ENCODE measurements around the gene RRBP1. TPM values are rescaled to one million over a fixed set of nuclear protein-coding genes. Genes with fewer than 3 reads are reported as not detected.
"Not testable (repeated sequence)": the region's sequence is repeated elsewhere in the genome, so short reads cannot be mapped to it uniquely, and the experiment has no call there.

RRBP1 gene
- total RNA-seq, 4 donors from 2014 or later: 33.7 to 57.7 (median 43.2) TPM

- no peak for TF ChIP-seq CTCF (IDR thresholded peaks at IDR 0.05)
- no peak for TF ChIP-seq POLR2A (IDR thresholded peaks at IDR 0.05)
- intact Hi-C loops (cut with DNase I; ENCODE audit: low total_unique reads): no loop called here
- DNase-seq (ENCODE audit: low spot score in 2 of 2): no peak
- 76 to 81% methylated on average over 21 of the region's 21 CpGs for WGBS, 2 donors
- H3K4me3 ChIP-seq (ENCODE audit: low read depth, poor library complexity, severe bottlenecking): no peak overlapping the region
Measured at GRCh38 chr20:17710379-17711266, 28.6 kb upstream of the RRBP1 start.

- intact Hi-C loops (cut with DNase I; ENCODE audit: low total_unique reads): no loop called here
- H3K4me3 ChIP-seq (ENCODE audit: low read depth, poor library complexity, severe bottlenecking): no peak overlapping the region
- 86 to 90% methylated on average over 12 of the region's 12 CpGs for WGBS, 2 donors
- DNase-seq (ENCODE audit: low spot score in 2 of 2): no peak
- TF ChIP-seq POLR2A (IDR thresholded peaks at IDR 0.05): no peak
- no peak for TF ChIP-seq CTCF (IDR thresholded peaks at IDR 0.05)
Measured at GRCh38 chr20:17709361-17710293, 27.6 kb upstream of the RRBP1 start.

GRCh38 chr20:17708675-17709360 is 26.8 kb upstream of the RRBP1 start:
- DNase-seq (ENCODE audit: low spot score in 2 of 2): no peak

GRCh38 chr20:17707951-17708350 is 25.9 kb upstream of the RRBP1 start:
- DNase-seq (ENCODE audit: low spot score in 2 of 2); H3K4me3 ChIP-seq (ENCODE audit: low read depth, poor library complexity, severe bottlenecking); intact Hi-C loops (cut with DNase I; ENCODE audit: low total_unique reads): not testable (repeated sequence)
- 83 to 86% methylated on average over 3 of the region's 3 CpGs for WGBS, 2 donors

More at GRCh38 chr20:17708675-17709360, 26.8 kb upstream of the RRBP1 start:
- H3K4me3 ChIP-seq (ENCODE audit: low read depth, poor library complexity, severe bottlenecking): no peak overlapping the region
- TF ChIP-seq POLR2A (IDR thresholded peaks at IDR 0.05) (no peak), CTCF (IDR thresholded peaks at IDR 0.05) (no peak)
- WGBS, 2 donors: 95 to 96% methylated on average over 7 of the region's 7 CpGs
- intact Hi-C loops (cut with DNase I; ENCODE audit: low total_unique reads): no loop called here

- intact Hi-C loops (cut with DNase I; ENCODE audit: low total_unique reads): no loop called here
- DNase-seq (ENCODE audit: low spot score in 2 of 2): no peak
- 65 to 91% methylated on average over 3 of the region's 3 CpGs for WGBS, 2 donors
- H3K4me3 ChIP-seq (ENCODE audit: low read depth, poor library complexity, severe bottlenecking): no peak overlapping the region
- TF ChIP-seq POLR2A (IDR thresholded peaks at IDR 0.05): no peak
- TF ChIP-seq CTCF (IDR thresholded peaks at IDR 0.05): no peak
Measured at GRCh38 chr20:17706632-17707031, 24.6 kb upstream of the RRBP1 start.

Measured in lower leg skin (tissue), 4 donors.